HL-60 (cell line): ENCODE results near the gene DENND4A.

ENCODE experiments used
- DNase-seq, 2 experiments: peaks; one replicate each; pipeline ENCODE4 v3.0.0-alpha.2; 2010 to 2020; ENCODE audit warnings: low read depth in 1 of 2, low spot score in 1 of 2
- H3K27ac ChIP-seq: fragments of 250-450 bp; sonication (Bioruptor Pico); replicated peaks from 2 replicates; pipeline ENCODE4 v1.5.1; 2020; ENCODE audit warnings: mild to moderate bottlenecking, moderate library complexity
- H3K27me3 ChIP-seq: fragments of 250-450 bp; sonication (Bioruptor Pico); 2 replicates; pipeline ENCODE4 v1.5.1; 2021; ENCODE audit warnings: mild to moderate bottlenecking, moderate library complexity; ENCODE audit not compliant: insufficient read depth, poor library complexity, severe bottlenecking
- H3K4me3 ChIP-seq: replicated peaks from 2 replicates; pipeline ENCODE4 v1.5.1; 2011; ENCODE audit warnings: mild to moderate bottlenecking, control low read depth, low read length; ENCODE audit not compliant: insufficient read depth
- CTCF ChIP-seq: IDR thresholded peaks from one replicate; pipeline ENCODE4 v1.5.1; 2011; ENCODE audit warnings: low read length, control low read depth, inconsistent platforms; ENCODE audit not compliant: insufficient read depth
- GABPA ChIP-seq: IDR thresholded peaks from 2 replicates; pipeline ENCODE4 v1.6.1; 2012; ENCODE audit warnings: low read depth
- POLR2AphosphoS5 ChIP-seq: IDR thresholded peaks from 2 replicates; pipeline ENCODE4 v1.6.1; 2012; ENCODE audit warnings: low read depth
- SPI1 ChIP-seq: IDR thresholded peaks from 2 replicates; pipeline ENCODE4 v1.6.1; 2012; ENCODE audit warnings: low read depth, mild to moderate bottlenecking, borderline replicate concordance
- TF ChIP-seq, protein P1 (sequence below): IDR thresholded peaks from 2 replicates; pipeline ENCODE4 v1.6.1; 2012; ENCODE audit warnings: low read depth; ENCODE audit not compliant: insufficient replicate concordance

DENND4A gene

GRCh38 chr15:65732698-65733097 is 59.4 kb downstream of the DENND4A start:
- H3K27ac ChIP-seq, result no peak overlapping the region
- TF ChIP-seq, protein P1, sequence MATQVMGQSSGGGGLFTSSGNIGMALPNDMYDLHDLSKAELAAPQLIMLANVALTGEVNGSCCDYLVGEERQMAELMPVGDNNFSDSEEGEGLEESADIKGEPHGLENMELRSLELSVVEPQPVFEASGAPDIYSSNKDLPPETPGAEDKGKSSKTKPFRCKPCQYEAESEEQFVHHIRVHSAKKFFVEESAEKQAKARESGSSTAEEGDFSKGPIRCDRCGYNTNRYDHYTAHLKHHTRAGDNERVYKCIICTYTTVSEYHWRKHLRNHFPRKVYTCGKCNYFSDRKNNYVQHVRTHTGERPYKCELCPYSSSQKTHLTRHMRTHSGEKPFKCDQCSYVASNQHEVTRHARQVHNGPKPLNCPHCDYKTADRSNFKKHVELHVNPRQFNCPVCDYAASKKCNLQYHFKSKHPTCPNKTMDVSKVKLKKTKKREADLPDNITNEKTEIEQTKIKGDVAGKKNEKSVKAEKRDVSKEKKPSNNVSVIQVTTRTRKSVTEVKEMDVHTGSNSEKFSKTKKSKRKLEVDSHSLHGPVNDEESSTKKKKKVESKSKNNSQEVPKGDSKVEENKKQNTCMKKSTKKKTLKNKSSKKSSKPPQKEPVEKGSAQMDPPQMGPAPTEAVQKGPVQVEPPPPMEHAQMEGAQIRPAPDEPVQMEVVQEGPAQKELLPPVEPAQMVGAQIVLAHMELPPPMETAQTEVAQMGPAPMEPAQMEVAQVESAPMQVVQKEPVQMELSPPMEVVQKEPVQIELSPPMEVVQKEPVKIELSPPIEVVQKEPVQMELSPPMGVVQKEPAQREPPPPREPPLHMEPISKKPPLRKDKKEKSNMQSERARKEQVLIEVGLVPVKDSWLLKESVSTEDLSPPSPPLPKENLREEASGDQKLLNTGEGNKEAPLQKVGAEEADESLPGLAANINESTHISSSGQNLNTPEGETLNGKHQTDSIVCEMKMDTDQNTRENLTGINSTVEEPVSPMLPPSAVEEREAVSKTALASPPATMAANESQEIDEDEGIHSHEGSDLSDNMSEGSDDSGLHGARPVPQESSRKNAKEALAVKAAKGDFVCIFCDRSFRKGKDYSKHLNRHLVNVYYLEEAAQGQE, result no peak
- no peak for TF ChIP-seq CTCF
- no peak for TF ChIP-seq POLR2AphosphoS5
- DNase-seq, result no peak
- no peaks in the 10 kb centered on the region for H3K27me3 ChIP-seq
- H3K4me3 ChIP-seq, result no peak overlapping the region

GRCh38 chr15:65731926-65732325 is 60.2 kb downstream of the DENND4A start:
- H3K4me3 ChIP-seq, result no peak overlapping the region
- TF ChIP-seq GABPA (no peak), POLR2AphosphoS5 (no peak), CTCF (no peak), SPI1 (no peak)
- TF ChIP-seq, protein P1, result no peak
- DNase-seq, result no peak
- H3K27me3 ChIP-seq, result no peaks in the 10 kb centered on the region
- H3K27ac ChIP-seq, result no peak overlapping the region

- peak in 1 of 2 experiments; percentile 8 for DNase-seq
- no peak overlapping the region for H3K27ac ChIP-seq
- no peaks in the 10 kb centered on the region for H3K27me3 ChIP-seq
- no peak for TF ChIP-seq SPI1
- TF ChIP-seq GABPA, result no peak
- TF ChIP-seq, protein P1, result no peak
- TF ChIP-seq POLR2AphosphoS5, result no peak
- TF ChIP-seq CTCF, result no peak
- H3K4me3 ChIP-seq, result no peak overlapping the region
Observed at GRCh38 chr15:65730549-65731172, 61.4 kb downstream of the DENND4A start.
